GM18511 (cell line): ENCODE measurements around the gene KRTAP5-10.
"Not testable (repeated sequence)": the region's sequence is repeated elsewhere in the genome, so short reads cannot be mapped to it uniquely, and the experiment has no call there.

Experiments
- ATAC-seq: cut with Tn5 transposase; IDR thresholded peaks from one replicate; pipeline ENCODE4 v1.9.1; 2021; ENCODE audit warnings: mild to moderate bottlenecking, moderate library complexity; ENCODE audit not compliant: unreplicated experiment

The KRTAP5-10 gene

DNA sequence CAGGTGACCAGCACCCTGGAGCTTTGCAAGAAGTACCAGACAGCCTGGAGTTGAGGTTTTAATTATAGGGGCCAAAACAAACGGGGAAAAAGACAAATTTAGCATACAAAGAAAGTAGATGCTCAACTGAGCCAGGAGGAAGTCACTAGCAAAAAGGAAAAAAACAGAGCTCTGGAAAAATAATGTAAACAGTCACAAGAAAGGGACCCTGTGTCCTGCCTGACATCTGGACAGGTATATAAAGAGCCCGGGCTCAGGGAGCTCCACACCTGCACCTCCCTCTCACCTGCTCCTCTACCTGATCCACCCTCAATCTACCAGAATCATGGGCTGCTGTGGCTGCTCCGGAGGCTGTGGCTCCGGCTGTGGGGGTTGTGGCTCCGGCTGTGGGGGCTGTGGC lies at the start of gene KRTAP5-10:
KRTAP5-10 (plus strand) TSS at position 301 of the 400 bp plus-strand sequence; CDS start at position 326, 25 bp downstream.
- no peak for ATAC-seq

DNA sequence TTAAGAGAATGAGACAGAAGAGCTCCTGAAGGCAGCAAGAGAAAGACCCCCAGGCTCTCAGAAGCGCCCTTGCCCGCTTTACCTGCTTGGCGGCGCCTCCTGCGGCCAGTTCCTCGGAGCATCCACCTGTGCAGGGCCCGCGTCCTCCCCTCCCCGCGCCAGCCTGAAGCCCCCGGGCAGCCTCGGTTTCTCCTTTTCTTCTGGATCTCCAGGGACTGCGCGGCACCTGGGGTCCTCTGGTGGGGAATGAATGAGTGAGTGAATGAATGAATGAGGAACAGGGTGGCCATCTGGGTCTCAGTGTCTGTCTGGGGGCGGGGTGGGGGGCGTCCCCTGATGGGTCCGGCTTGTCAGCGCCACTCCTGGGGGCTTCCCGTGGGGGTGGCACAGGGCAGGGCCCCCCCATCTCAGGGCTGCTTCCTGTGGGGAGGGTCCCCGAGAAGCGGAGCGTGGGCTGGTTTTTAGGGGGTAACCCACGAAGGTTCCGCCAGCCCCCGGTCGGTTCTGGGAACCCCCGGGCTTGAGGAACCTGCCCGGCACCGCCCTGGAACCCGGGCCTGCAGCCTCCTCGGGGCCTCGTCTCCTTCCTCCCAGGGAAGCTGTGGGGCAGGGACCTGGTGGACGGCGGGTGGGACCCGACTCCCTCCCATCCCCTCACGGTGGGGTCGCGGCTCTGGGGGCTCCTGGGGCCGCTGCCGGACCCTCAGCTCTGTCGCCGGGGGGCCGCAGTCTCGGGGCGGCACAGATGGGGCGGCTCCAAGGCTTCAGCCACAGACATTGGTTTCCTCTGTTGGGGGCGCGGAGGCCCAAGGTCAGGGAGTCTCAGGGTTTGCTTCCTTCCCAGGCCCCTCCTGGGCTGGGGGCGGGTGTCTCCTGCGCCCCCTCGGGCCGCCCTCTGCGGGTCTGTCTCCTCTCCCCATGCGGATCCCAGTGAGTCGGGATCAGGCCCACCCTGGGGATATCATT lies 46.6 kb upstream of the KRTAP5-10 start:
- ATAC-seq: no peak

GRCh38 chr11:71519546-71519945 lies 45.8 kb upstream of the KRTAP5-10 start:
- no peak for ATAC-seq

- ATAC-seq: no peak
Measured at GRCh38 chr11:71525188-71525937, 40.0 kb upstream of the KRTAP5-10 start.

- ATAC-seq: no peak
Measured at GRCh38 chr11:71525938-71526495, 39.3 kb upstream of the KRTAP5-10 start.

GRCh38 chr11:71526796-71527575 lies 38.4 kb upstream of the KRTAP5-10 start, which contains the start of gene KRTAP5-7:
Gene KRTAP5-7 (plus strand): TSS chr11:71527267. CDS start chr11:71527301, 34 bp downstream.
- ATAC-seq: not testable (repeated sequence)

DNA sequence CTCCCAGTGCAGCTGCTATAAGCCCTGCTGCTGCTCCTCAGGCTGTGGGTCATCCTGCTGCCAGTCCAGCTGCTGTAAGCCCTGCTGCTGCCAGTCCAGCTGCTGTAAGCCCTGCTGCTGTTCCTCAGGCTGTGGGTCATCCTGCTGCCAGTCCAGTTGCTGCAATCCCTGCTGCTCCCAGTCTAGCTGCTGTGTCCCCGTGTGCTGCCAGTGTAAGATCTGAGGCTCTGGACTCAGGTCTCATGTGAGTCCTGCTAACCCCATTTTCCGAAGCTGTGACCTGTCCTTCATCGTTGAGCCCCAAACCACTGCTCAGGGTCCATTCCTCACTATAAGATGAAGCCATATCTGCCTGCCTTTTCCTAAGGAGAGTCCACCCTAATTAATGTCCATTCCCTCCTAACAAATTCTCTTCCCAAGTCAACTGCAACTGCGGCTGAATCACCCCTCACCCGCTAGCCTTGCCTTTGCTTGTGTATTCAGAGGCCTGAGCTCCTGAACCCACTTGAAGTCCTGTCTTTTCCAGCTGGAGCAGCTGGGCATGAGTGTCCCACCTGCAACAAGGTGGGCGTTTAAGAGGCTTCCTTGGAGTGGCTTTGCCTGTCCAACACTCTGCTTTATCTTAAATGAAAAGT lies 37.7 kb upstream of the KRTAP5-10 start:
- ATAC-seq: no peak

- ATAC-seq: no peak
Measured at GRCh38 chr11:71530602-71531001, 34.8 kb upstream of the KRTAP5-10 start.

GRCh38 chr11:71532036-71532610 lies 33.2 kb upstream of the KRTAP5-10 start:
- ATAC-seq: no peak

GRCh38 chr11:71534711-71535608 lies 30.4 kb upstream of the KRTAP5-10 start:
- ATAC-seq: not testable (repeated sequence)

DNA sequence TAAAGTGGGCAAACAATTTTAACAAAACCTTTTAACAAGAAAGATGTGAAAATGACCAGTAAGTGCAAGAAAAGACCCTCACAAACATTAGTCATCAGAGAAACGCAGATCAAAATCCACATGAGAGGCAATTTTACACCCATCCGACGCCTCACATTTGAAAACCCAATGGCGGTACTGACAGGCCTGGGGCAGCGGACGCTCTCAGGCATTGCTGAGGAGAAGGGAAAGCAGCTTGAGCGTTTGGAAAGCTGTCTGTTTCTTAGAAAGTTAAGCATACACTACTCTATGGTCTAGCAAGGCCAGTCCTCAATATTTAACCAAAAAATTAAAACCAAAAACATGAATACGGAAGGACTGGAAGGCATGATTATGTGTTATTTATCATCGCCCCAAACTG lies 29.5 kb upstream of the KRTAP5-10 start:
- ATAC-seq: no peak

- no peak for ATAC-seq
Measured at GRCh38 chr11:71537537-71537936, 27.8 kb upstream of the KRTAP5-10 start.

DNA sequence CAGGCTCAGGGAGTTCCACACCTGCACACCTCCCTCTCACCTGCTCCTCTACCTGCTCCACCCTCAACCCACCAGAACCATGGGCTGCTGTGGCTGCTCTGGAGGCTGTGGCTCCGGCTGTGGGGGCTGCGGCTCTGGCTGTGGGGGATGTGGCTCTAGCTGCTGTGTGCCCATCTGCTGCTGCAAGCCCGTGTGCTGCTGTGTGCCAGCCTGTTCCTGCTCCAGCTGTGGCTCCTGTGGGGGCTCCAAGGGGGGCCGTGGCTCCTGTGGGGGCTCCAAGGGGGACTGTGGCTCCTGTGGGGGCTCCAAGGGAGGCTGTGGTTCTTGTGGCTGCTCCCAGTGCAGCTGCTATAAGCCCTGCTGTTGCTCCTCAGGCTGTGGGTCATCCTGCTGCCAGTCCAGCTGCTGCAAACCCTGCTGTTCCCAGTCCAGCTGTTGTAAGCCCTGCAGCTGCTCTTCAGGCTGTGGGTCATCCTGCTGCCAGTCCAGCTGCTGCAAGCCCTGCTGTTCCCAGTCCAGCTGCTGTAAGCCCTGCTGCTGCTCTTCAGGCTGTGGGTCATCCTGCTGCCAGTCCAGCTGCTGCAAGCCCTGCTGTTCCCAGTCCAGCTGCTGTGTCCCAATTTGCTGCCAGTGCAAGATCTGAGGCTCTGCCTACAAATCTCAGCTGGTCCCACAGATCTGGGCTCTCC lies 27.2 kb upstream of the KRTAP5-10 start, which contains the start of gene KRTAP5-8:
KRTAP5-8 (plus strand) TSS at position 49 of the 689 bp plus-strand sequence; CDS start at position 80, 31 bp downstream.
- ATAC-seq: not testable (repeated sequence)

DNA sequence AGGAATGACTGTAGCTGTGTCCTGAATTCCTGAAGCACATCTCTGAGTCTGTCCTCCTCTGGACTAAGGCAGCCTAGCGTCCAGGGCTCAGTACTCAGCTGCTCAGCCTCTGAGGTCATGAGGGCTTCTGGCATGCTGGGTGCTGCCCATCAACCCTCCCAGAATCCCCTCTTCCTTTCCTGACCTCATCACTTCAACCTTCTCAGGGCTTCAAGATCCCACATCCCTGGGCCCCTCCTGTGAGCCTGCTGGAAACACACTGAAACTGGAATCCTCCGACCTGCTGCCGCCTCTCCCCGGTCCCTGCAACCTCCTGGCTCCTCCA lies 26.7 kb upstream of the KRTAP5-10 start:
- no peak for ATAC-seq

- ATAC-seq: no peak
Measured at GRCh38 chr11:71539017-71539416, 26.3 kb upstream of the KRTAP5-10 start.

DNA sequence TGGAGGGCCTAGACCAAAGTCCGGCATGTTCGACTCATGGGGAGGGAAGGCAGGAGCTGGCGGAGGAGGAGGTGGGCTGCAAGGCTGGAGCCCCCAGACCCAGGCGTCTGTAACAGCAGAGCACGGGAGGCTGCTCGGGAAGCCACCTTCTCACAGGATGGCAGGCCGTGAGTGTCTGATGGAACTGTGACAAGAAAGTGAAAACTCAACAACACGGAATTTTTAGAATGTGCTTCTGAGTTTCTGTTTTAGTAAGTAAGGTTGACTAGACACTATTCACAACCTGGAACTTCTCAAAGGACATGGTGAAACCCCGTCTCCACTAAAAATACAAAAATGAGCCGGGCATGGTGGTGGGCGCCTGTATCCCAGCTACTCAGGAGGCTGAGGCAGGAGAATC lies 25.4 kb upstream of the KRTAP5-10 start:
- ATAC-seq: not testable (repeated sequence)

DNA sequence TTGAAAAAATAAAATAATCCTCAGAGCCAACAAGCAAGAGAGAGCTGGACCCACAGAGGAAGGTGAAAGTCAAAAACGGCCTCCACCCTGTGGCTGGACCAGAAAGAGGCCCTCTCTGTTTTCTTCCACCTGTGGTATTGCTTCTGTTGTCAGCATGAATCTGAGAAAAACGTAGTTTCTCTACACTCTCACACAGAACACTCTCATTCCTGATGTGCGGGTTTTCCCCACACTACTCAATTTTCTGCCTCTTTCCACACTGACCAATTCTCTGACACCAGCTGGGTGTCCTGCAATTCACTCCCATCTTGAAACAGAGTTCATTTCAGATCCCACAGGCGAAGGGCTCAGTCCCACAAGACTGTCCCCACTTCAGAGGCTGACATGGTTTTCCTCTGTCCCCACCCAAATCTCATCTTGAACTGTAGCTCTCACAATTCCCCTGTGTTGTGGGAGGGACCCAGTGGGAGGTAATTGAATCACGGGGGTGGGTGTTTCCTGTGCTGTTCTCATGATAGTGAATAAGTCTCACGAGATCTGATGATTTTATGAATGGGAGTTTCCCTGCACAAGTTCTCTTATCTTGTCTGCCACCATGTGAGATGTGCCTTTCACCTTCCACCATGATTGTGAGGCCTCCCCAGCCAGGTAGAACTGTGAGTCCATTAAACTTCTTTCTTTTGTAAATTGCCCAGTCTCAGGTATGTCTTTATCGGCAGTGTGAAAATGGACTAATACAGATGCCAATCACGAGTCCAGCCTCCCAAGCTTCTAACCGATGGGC lies 24.6 kb upstream of the KRTAP5-10 start:
- not testable (repeated sequence) for ATAC-seq
